Natural killer cell (primary cell): Measurements from ENCODE around the gene AIDA. TPM values are rescaled to one million over a fixed set of nuclear protein-coding genes. Genes with fewer than 3 reads are reported as not detected.

Experiments
- ATAC-seq, 3 donors: fragments of 150-1000 bp in 2 of 3; fragments of 200-7000 bp in 1 of 3; cut with Tn5 transposase; 1 replicate in 1 of 3; 2 replicates in 2 of 3; pipeline ENCODE4 v1.10.0; 2021; ENCODE audit warnings: mild to moderate bottlenecking in 2 of 3, moderate library complexity in 2 of 3
- DNase-seq, 2 donors: peaks; one replicate each; pipeline versions ENCODE4 v3.0.0 to v3.0.0-alpha.2; 2013 to 2021; ENCODE audit warnings: mixed read lengths in 1 of 2
- H3K27ac ChIP-seq: one replicate; pipeline ENCODE4 v1.5.1; 2013; ENCODE audit warnings: mild to moderate bottlenecking, low read length
- H3K27me3 ChIP-seq: one replicate; pipeline ENCODE4 v1.6.1; 2013; ENCODE audit warnings: low read length; ENCODE audit not compliant: control insufficient read depth, insufficient read depth
- H3K36me3 ChIP-seq: one replicate; pipeline ENCODE4 v1.6.1; 2013; ENCODE audit warnings: low read length; ENCODE audit not compliant: control insufficient read depth, insufficient read depth
- H3K4me1 ChIP-seq: one replicate; pipeline ENCODE4 v1.6.1; 2013; ENCODE audit warnings: low read length; ENCODE audit not compliant: control insufficient read depth, insufficient read depth
- H3K4me3 ChIP-seq: one replicate; pipeline ENCODE4 v1.5.1; 2013; ENCODE audit warnings: low read length
- H3K9me3 ChIP-seq: one replicate; pipeline ENCODE4 v1.6.1; 2013; ENCODE audit warnings: low read length; ENCODE audit not compliant: control insufficient read depth, insufficient read depth
- H3K27ac Mint-ChIP-seq, 2 donors: one replicate each; pipeline ENCODE4 v1.8.0; 2022; ENCODE audit warnings: mild to moderate bottlenecking in 2 of 2, mixed read lengths in 2 of 2, moderate library complexity in 1 of 2
- H3K27me3 Mint-ChIP-seq, 2 donors: one replicate each; pipeline ENCODE4 v1.8.0; 2022; ENCODE audit warnings: low read depth in 2 of 2, mixed read lengths in 2 of 2
- H3K36me3 Mint-ChIP-seq: one replicate; pipeline ENCODE4 v1.8.0; 2022; ENCODE audit warnings: mixed read lengths
- H3K4me1 Mint-ChIP-seq, 2 donors: one replicate each; pipeline ENCODE4 v1.8.0; 2022; ENCODE audit warnings: mixed read lengths in 2 of 2
- H3K4me3 Mint-ChIP-seq: one replicate; pipeline ENCODE4 v1.8.0; 2022; ENCODE audit warnings: mild to moderate bottlenecking, moderate library complexity, mixed read lengths
- H3K9me3 Mint-ChIP-seq, 2 donors: one replicate each; pipeline ENCODE4 v1.8.0; 2022; ENCODE audit warnings: mixed read lengths in 2 of 2
- CTCF ChIP-seq: fragments of 200-600 bp; IDR thresholded peaks from one replicate; pipeline ENCODE4 v1.8.0; 2022; ENCODE audit warnings: antibody characterized with exemption
- WGBS: methylation state at CpG from one replicate; pipeline ENCODE4 v1.1.7; 2013; ENCODE audit warnings: missing lambda C conversion rate; ENCODE audit not compliant: insufficient coverage; 5-methylcytosine and 5-hydroxymethylcytosine counted together
- intact Hi-C: fragments of 100-400 bp; cut with micrococcal nuclease; formaldehyde crosslinking; loops from one replicate; pipeline ENCODE4 v1.14.2; 2022
- total RNA-seq, 4 donors: library from RNA; stranded (reverse); fragments of 120-200 nt in 1 of 4; gene quantifications; one replicate each; pipeline versions ENCODE4 v1.2.3 to v1.2.4, GENCODE V29; 2013 to 2022

Gene AIDA
- 10 to 100 TPM; 29.7 to 37.2 (median 33.7) TPM for total RNA-seq
- 55.5 TPM for total RNA-seq (2013)

- Mint-ChIP-seq H3K36me3 (peaks cover under 1% of the 10 kb centered on the region), H3K4me3 (peak within 1 kb of the TSS; percentile 99), H3K4me1 (peaks cover 54% of the 10 kb centered on the region in 2 donors), H3K27me3 (no peaks in the 10 kb centered on the region), H3K9me3 (no peaks in the 10 kb centered on the region), H3K27ac (peak within 1 kb of the TSS; percentile 99)
- Histone ChIP-seq H3K27me3 (no peaks in the 10 kb centered on the region), H3K36me3 (peaks cover 18% of the 10 kb centered on the region), H3K9me3 (no peaks in the 10 kb centered on the region), H3K4me3 (peak within 1 kb of the TSS; percentile 83), H3K27ac (peak within 1 kb of the TSS; percentile 98), H3K4me1 (peaks cover 10% of the 10 kb centered on the region)
- intact Hi-C loops, result loop anchor here (1.0 to 10.0 kb wide), 3 partner anchors 68 to 248 kb away; partner anchors contain the start of gene TAF1A
- peak; percentile 78 to 92 (median 83) for ATAC-seq
- no peak for TF ChIP-seq CTCF
- peak; percentile 93 to 97 for DNase-seq
- WGBS, result under 1% methylated on average over 51 of the region's 62 CpGs
Measured at GRCh38 chr1:222712253-222713090, at the start of gene AIDA, which contains the start of gene BROX. Gene AIDA, minus strand, starts transcription at chr1:222712491. Its CDS starts 174 bp downstream, at chr1:222712317. Gene BROX, plus strand, starts transcription at chr1:222712564. Its CDS starts 3,136 bp downstream, at chr1:222715700.

- ATAC-seq, result no peak
- Histone ChIP-seq H3K4me3 (no peak overlapping the region), H3K4me1 (no peaks in the 10 kb centered on the region), H3K27me3 (no peaks in the 10 kb centered on the region), H3K27ac (no peak overlapping the region), H3K36me3 (no peaks in the 10 kb centered on the region), H3K9me3 (no peaks in the 10 kb centered on the region)
- H3K36me3 Mint-ChIP-seq, result no peaks in the 10 kb centered on the region
- DNase-seq, result no peak
- intact Hi-C loops, result no loop called here
- no peaks in the 10 kb centered on the region for H3K9me3 Mint-ChIP-seq
- 93% methylated on average over 1 of the region's 1 CpG for WGBS
- peaks cover 13 to 49% of the 10 kb centered on the region in 2 donors for H3K27me3 Mint-ChIP-seq
- TF ChIP-seq CTCF, result no peak
- H3K4me3 Mint-ChIP-seq, result no peak overlapping the region
- H3K4me1 Mint-ChIP-seq, result no peaks in the 10 kb centered on the region
- no peak overlapping the region for H3K27ac Mint-ChIP-seq
Measured at GRCh38 chr1:222761083-222761482, 48.8 kb upstream of the AIDA start.

GRCh38 chr1:222759451-222760035, 47.3 kb upstream of the AIDA start:
- intact Hi-C loops, result no loop called here
- no peaks in the 10 kb centered on the region for H3K4me1 Mint-ChIP-seq
- ATAC-seq (no peak), DNase-seq (no peak)
- peaks cover 13 to 54% of the 10 kb centered on the region in 2 donors for H3K27me3 Mint-ChIP-seq
- H3K27ac Mint-ChIP-seq, result no peak overlapping the region
- Histone ChIP-seq H3K9me3 (no peaks in the 10 kb centered on the region), H3K27ac (no peak overlapping the region), H3K4me1 (no peaks in the 10 kb centered on the region), H3K4me3 (no peak overlapping the region), H3K27me3 (no peaks in the 10 kb centered on the region), H3K36me3 (no peaks in the 10 kb centered on the region)
- WGBS, result 96% methylated on average over 4 of the region's 5 CpGs
- no peak for TF ChIP-seq CTCF
- no peaks in the 10 kb centered on the region for H3K9me3 Mint-ChIP-seq
- no peaks in the 10 kb centered on the region for H3K36me3 Mint-ChIP-seq
- no peak overlapping the region for H3K4me3 Mint-ChIP-seq
